Fibroblast of lung (primary cell): ENCODE measurements around the gene STRBP. TPM values are rescaled to one million over a fixed set of nuclear protein-coding genes. Genes with fewer than 3 reads are reported as not detected.

Experiments used
- DNase-seq, 2 donors: peaks; one replicate each; pipeline versions ENCODE4 v3.0.0 to v3.0.0-alpha.2; 2010; ENCODE audit warnings: low read depth in 2 of 2
- H2AFZ ChIP-seq: 2 replicates; pipeline ENCODE4 v1.5.1; 2012; ENCODE audit warnings: low read length, control low read depth, inconsistent platforms
- H3K27ac ChIP-seq: 2 replicates; pipeline ENCODE4 v1.5.1; 2011; ENCODE audit warnings: low read length, control low read depth; ENCODE audit not compliant: insufficient read depth
- H3K27me3 ChIP-seq: 2 replicates; pipeline ENCODE4 v1.5.1; 2011; ENCODE audit warnings: mild to moderate bottlenecking, low read length; ENCODE audit not compliant: control insufficient read depth, insufficient read depth
- H3K36me3 ChIP-seq: 2 replicates; pipeline ENCODE4 v1.5.1; 2011; ENCODE audit warnings: low read length; ENCODE audit not compliant: control insufficient read depth, insufficient read depth
- H3K4me1 ChIP-seq: 2 replicates; pipeline ENCODE4 v1.5.1; 2011; ENCODE audit warnings: low read length; ENCODE audit not compliant: control insufficient read depth, insufficient read depth; ENCODE audit errors: extremely low read depth
- H3K4me2 ChIP-seq: 2 replicates; pipeline ENCODE4 v1.5.1; 2011; ENCODE audit warnings: low read length, control low read depth; ENCODE audit not compliant: insufficient read depth; ENCODE audit errors: extremely low read depth
- H3K4me3 ChIP-seq, 4 experiments: fragments of 200-600 bp in 1 of 4; sonication (generic) in 1 of 4; replicated peaks in 1 of 4; 2 replicates each; pipeline ENCODE4 v1.5.1; 2011 to 2016; ENCODE audit warnings: low read length in 4 of 4, low read depth in 3 of 4, mild to moderate bottlenecking in 3 of 4, control low read depth in 2 of 4, inconsistent platforms in 1 of 4, mixed read lengths in 1 of 4; ENCODE audit not compliant: insufficient read depth in 1 of 4; ENCODE audit errors: control extremely low read depth in 1 of 4
- H3K79me2 ChIP-seq: 2 replicates; pipeline ENCODE4 v1.5.1; 2012; ENCODE audit warnings: mild to moderate bottlenecking, low read length, inconsistent platforms; ENCODE audit not compliant: control insufficient read depth, insufficient read depth
- H3K9ac ChIP-seq: 2 replicates; pipeline ENCODE4 v1.5.1; 2011; ENCODE audit warnings: mild to moderate bottlenecking, low read length, control low read depth; ENCODE audit not compliant: insufficient read depth
- H3K9me3 ChIP-seq: 2 replicates; pipeline ENCODE4 v1.5.1; 2012; ENCODE audit warnings: low read depth, low read length; ENCODE audit not compliant: control insufficient read depth, insufficient read depth
- H4K20me1 ChIP-seq: 2 replicates; pipeline ENCODE4 v1.5.1; 2011; ENCODE audit warnings: low read length; ENCODE audit not compliant: control insufficient read depth, insufficient read depth; ENCODE audit errors: extremely low read depth
- CTCF ChIP-seq, 2 donors: IDR thresholded peaks in 1 of 2; conservative IDR thresholded peaks in 1 of 2; 1 replicate in 1 of 2; 2 replicates in 1 of 2; pipeline ENCODE4 v1.5.1; 2011 to 2012; ENCODE audit warnings: low read length in 2 of 2, control low read depth in 1 of 2, inconsistent platforms in 1 of 2, low read depth in 1 of 2, mild to moderate bottlenecking in 1 of 2
- EZH2 ChIP-seq: IDR thresholded peaks from 2 replicates; pipeline ENCODE4 v1.5.1; 2012; ENCODE audit warnings: low read length, control low read depth, mild to moderate bottlenecking; ENCODE audit errors: missing control alignments
- polyA plus RNA-seq, 2 donors: library from polyadenylated mRNA; depleted of rRNA in 1 of 2; stranded (reverse) in 1 of 2; unstranded in 1 of 2; fragments of >200 nt; gene quantifications; 2 replicates each; pipeline ENCODE4 v1.2.1, GENCODE V29; 2011 to 2012; ENCODE audit warnings: missing spikeins in 1 of 2
- total RNA-seq: library from RNA; depleted of rRNA; stranded (reverse); fragments of >200 nt; gene quantifications from 2 replicates; pipeline ENCODE4 v1.2.1, GENCODE V29; 2014

The STRBP gene
- total and polyA plus RNA-seq, 2 donors (not counting 1 experiment from before 2014, with no cell fraction given) = 3.3 to 5.9 TPM

- no peaks in the 10 kb centered on the region for H4K20me1 ChIP-seq
These were observed 6.0 kb downstream of the STRBP start for GRCh38 chr9:123262338-123262737.

GRCh38 chr9:123261006-123261677 is 7.2 kb downstream of the STRBP start:
- H3K27ac ChIP-seq = no peak overlapping the region
- H3K36me3 ChIP-seq = no peaks in the 10 kb centered on the region
- peaks cover 4% of the 10 kb centered on the region for H3K27me3 ChIP-seq
- no peak overlapping the region for H2AFZ ChIP-seq
- no peaks in the 10 kb centered on the region for H3K9me3 ChIP-seq
- no peaks in the 10 kb centered on the region for H4K20me1 ChIP-seq
- H3K79me2 ChIP-seq = no peaks in the 10 kb centered on the region
- H3K4me2 ChIP-seq = no peak overlapping the region
- H3K9ac ChIP-seq = no peak overlapping the region
- TF ChIP-seq CTCF (conservative IDR thresholded peaks at IDR 0.05 in 1 of 2, IDR thresholded peaks at IDR 0.05 in 1 of 2; ENCODE audit: low read depth in 1 of 2, low read length in 2 of 2) (no peak), EZH2 (no peak)
- no peak overlapping the region for H3K4me3 ChIP-seq
- DNase-seq = no peak
- H3K4me1 ChIP-seq = no peaks in the 10 kb centered on the region

More at GRCh38 chr9:123262338-123262737, 6.0 kb downstream of the STRBP start:
- Histone ChIP-seq H3K9ac (no peak overlapping the region), H3K27me3 (peaks cover 10% of the 10 kb centered on the region), H3K27ac (no peak overlapping the region), H3K4me1 (no peaks in the 10 kb centered on the region), H3K36me3 (no peaks in the 10 kb centered on the region), H3K79me2 (no peaks in the 10 kb centered on the region), H3K9me3 (no peaks in the 10 kb centered on the region), H2AFZ (no peak overlapping the region), H3K4me3 (no peak overlapping the region), H3K4me2 (no peak overlapping the region)
- no peak for DNase-seq
- TF ChIP-seq EZH2 (no peak), CTCF (conservative IDR thresholded peaks at IDR 0.05 in 1 of 2, IDR thresholded peaks at IDR 0.05 in 1 of 2; ENCODE audit: low read depth in 1 of 2, low read length in 2 of 2) (no peak)

- no peak for DNase-seq
- Histone ChIP-seq H3K9ac (no peak overlapping the region), H3K36me3 (no peaks in the 10 kb centered on the region), H3K27ac (no peak overlapping the region), H2AFZ (no peak overlapping the region), H3K27me3 (no peaks in the 10 kb centered on the region), H3K4me1 (no peaks in the 10 kb centered on the region), H3K79me2 (no peaks in the 10 kb centered on the region), H3K9me3 (no peaks in the 10 kb centered on the region), H3K4me2 (no peak overlapping the region), H3K4me3 (no peak overlapping the region), H4K20me1 (no peaks in the 10 kb centered on the region)
- no peak for TF ChIP-seq EZH2
- TF ChIP-seq CTCF (conservative IDR thresholded peaks at IDR 0.05 in 1 of 2, IDR thresholded peaks at IDR 0.05 in 1 of 2; ENCODE audit: low read depth in 1 of 2, low read length in 2 of 2) = no peak
These were observed 8.0 kb downstream of the STRBP start for GRCh38 chr9:123260340-123260739.
